HG03521 (cell line): Measurements from ENCODE around the gene ITPR3.
"Not testable (repeated sequence)": the region's sequence is repeated elsewhere in the genome, so short reads cannot be mapped to it uniquely, and the experiment has no call there.

Experiments
- ATAC-seq: cut with Tn5 transposase; IDR thresholded peaks from one replicate; pipeline ENCODE4 v1.9.1; 2021; ENCODE audit warnings: mild to moderate bottlenecking, moderate library complexity; ENCODE audit not compliant: unreplicated experiment

ITPR3 gene

GRCh38 chr6:33590531-33591198 is 30.5 kb upstream of the ITPR3 start:
- no peak for ATAC-seq

- ATAC-seq = no peak
These were observed 29.6 kb upstream of the ITPR3 start for GRCh38 chr6:33591424-33592032.

GRCh38 chr6:33592280-33592594 is 28.9 kb upstream of the ITPR3 start:
- ATAC-seq = no peak

- ATAC-seq = peak; percentile 34
These were observed 28.3 kb upstream of the ITPR3 start for GRCh38 chr6:33592595-33593413.

GRCh38 chr6:33593414-33593727 is 27.8 kb upstream of the ITPR3 start:
- no peak for ATAC-seq

- ATAC-seq = no peak
These were observed 25.9 kb upstream of the ITPR3 start for GRCh38 chr6:33595001-33595846.

- not testable (repeated sequence) for ATAC-seq
These were observed 24.2 kb upstream of the ITPR3 start for GRCh38 chr6:33596894-33597293.

- ATAC-seq = no peak
These were observed 23.4 kb upstream of the ITPR3 start for GRCh38 chr6:33597551-33598322.

GRCh38 chr6:33599413-33599938 is 21.6 kb upstream of the ITPR3 start:
- ATAC-seq = no peak

- no peak for ATAC-seq
These were observed 20.4 kb upstream of the ITPR3 start for GRCh38 chr6:33600761-33601160.

- no peak for ATAC-seq
These were observed 18.9 kb upstream of the ITPR3 start for GRCh38 chr6:33602180-33602579.

- no peak for ATAC-seq
These were observed 15.9 kb upstream of the ITPR3 start for GRCh38 chr6:33604941-33605854.

- ATAC-seq = no peak
These were observed 14.5 kb upstream of the ITPR3 start for GRCh38 chr6:33606642-33607041.

- no peak for ATAC-seq
These were observed 13.9 kb upstream of the ITPR3 start for GRCh38 chr6:33607126-33607783.

- ATAC-seq = no peak
These were observed 13.3 kb upstream of the ITPR3 start for GRCh38 chr6:33607784-33608161.

- no peak for ATAC-seq
These were observed 12.1 kb upstream of the ITPR3 start for GRCh38 chr6:33609019-33609418.

GRCh38 chr6:33609528-33609927 is 11.6 kb upstream of the ITPR3 start:
- no peak for ATAC-seq

GRCh38 chr6:33610067-33610466 is 11.1 kb upstream of the ITPR3 start:
- no peak for ATAC-seq
